CD14-positive monocyte (primary cell): ENCODE data around the gene L3MBTL3. TPM values are rescaled to one million over a fixed set of nuclear protein-coding genes. Genes with fewer than 3 reads are reported as not detected.
A peak's percentile ranks its signal among the peaks of the same experiment; 100 is the strongest.

Experiments used
- DNase-seq, 3 donors: peaks; one replicate each; pipeline ENCODE4 v3.0.0-alpha.2; 2011 to 2022
- H2AFZ ChIP-seq: 2 replicates; pipeline ENCODE4 v1.6.0; 2012; ENCODE audit warnings: mild to moderate bottlenecking, low read depth, low read length, inconsistent platforms; ENCODE audit not compliant: insufficient read depth, poor library complexity, severe bottlenecking
- H3K27ac ChIP-seq, 2 donors: 1 replicate in 1 of 2; 2 replicates in 1 of 2; pipeline ENCODE4 v1.5.1; 2012 to 2013; ENCODE audit warnings: low read length in 2 of 2, control low read depth in 1 of 2, inconsistent platforms in 1 of 2, low read depth in 1 of 2, mild to moderate bottlenecking in 1 of 2
- H3K27me3 ChIP-seq, 2 donors: one replicate each; pipeline versions ENCODE4 v1.6.0 to v1.6.1; 2011 to 2013; ENCODE audit warnings: low read length in 2 of 2; ENCODE audit not compliant: control insufficient read depth in 2 of 2, insufficient read depth in 2 of 2
- H3K36me3 ChIP-seq, 2 donors: replicated peaks in 1 of 2; 1 replicate in 1 of 2; 2 replicates in 1 of 2; pipeline versions ENCODE4 v1.5.1 to v1.6.1; 2012 to 2013; ENCODE audit warnings: low read length in 2 of 2, control low read depth in 1 of 2, inconsistent platforms in 1 of 2, mild to moderate bottlenecking in 1 of 2; ENCODE audit not compliant: insufficient read depth in 2 of 2, control insufficient read depth in 1 of 2
- H3K4me1 ChIP-seq, 2 donors: 1 replicate in 1 of 2; 2 replicates in 1 of 2; pipeline versions ENCODE4 v1.5.1 to v1.6.1; 2012 to 2013; ENCODE audit warnings: low read length in 2 of 2, control low read depth in 1 of 2, inconsistent platforms in 1 of 2, mild to moderate bottlenecking in 1 of 2, moderate library complexity in 1 of 2; ENCODE audit not compliant: insufficient read depth in 2 of 2, control insufficient read depth in 1 of 2
- H3K4me2 ChIP-seq: replicated peaks from 2 replicates; pipeline ENCODE3; 2012; ENCODE audit warnings: low read length, moderate library complexity, mild to moderate bottlenecking; ENCODE audit not compliant: poor library complexity, severe bottlenecking; ENCODE audit errors: extremely low read depth
- H3K4me3 ChIP-seq, 3 experiments: fragments of 200-600 bp in 1 of 3; sonication (generic) in 1 of 3; replicated peaks in 1 of 3; 1 replicate in 2 of 3; 2 replicates in 1 of 3; pipeline ENCODE4 v1.5.1; 2011 to 2013; ENCODE audit warnings: low read length in 3 of 3, mild to moderate bottlenecking in 3 of 3, control low read depth in 2 of 3, low read depth in 2 of 3, inconsistent platforms in 1 of 3, moderate library complexity in 1 of 3
- H3K79me2 ChIP-seq: 2 replicates; pipeline ENCODE4 v1.6.0; 2012; ENCODE audit warnings: mild to moderate bottlenecking, control low read depth, inconsistent platforms, low read length, moderate library complexity; ENCODE audit not compliant: insufficient read depth
- H3K9ac ChIP-seq: 2 replicates; pipeline ENCODE4 v1.6.0; 2017; ENCODE audit warnings: low read length, mild to moderate bottlenecking; ENCODE audit not compliant: insufficient read depth, poor library complexity, severe bottlenecking
- H3K9me3 ChIP-seq, 2 donors: replicated peaks in 1 of 2; 1 replicate in 1 of 2; 2 replicates in 1 of 2; pipeline versions ENCODE4 v1.5.1 to v1.6.1; 2012 to 2013; ENCODE audit warnings: low read length in 2 of 2, control low read depth in 1 of 2; ENCODE audit not compliant: control insufficient read depth in 1 of 2, insufficient read depth in 1 of 2
- H4K20me1 ChIP-seq: 2 replicates; pipeline ENCODE4 v1.6.0; 2012; ENCODE audit warnings: mild to moderate bottlenecking, low read length, control low read depth, moderate library complexity; ENCODE audit not compliant: insufficient read depth
- H3K27ac Mint-ChIP-seq, 7 donors: one replicate each; pipeline ENCODE4 v1.8.0; 2020; ENCODE audit warnings: mild to moderate bottlenecking in 7 of 7, mixed read lengths in 7 of 7, moderate library complexity in 6 of 7, inconsistent platforms in 2 of 7
- H3K27me3 Mint-ChIP-seq, 3 donors: one replicate each; pipeline ENCODE4 v1.8.0; 2021 to 2022; ENCODE audit warnings: low read depth in 3 of 3, mild to moderate bottlenecking in 3 of 3, mixed read lengths in 3 of 3, moderate library complexity in 3 of 3, inconsistent platforms in 1 of 3
- H3K36me3 Mint-ChIP-seq, 2 donors: one replicate each; pipeline ENCODE4 v1.8.0; 2020; ENCODE audit warnings: mixed read lengths in 2 of 2, inconsistent platforms in 1 of 2, mild to moderate bottlenecking in 1 of 2
- H3K4me1 Mint-ChIP-seq: one replicate; pipeline ENCODE4 v1.8.0; 2020; ENCODE audit warnings: mild to moderate bottlenecking, mixed read lengths
- H3K4me3 Mint-ChIP-seq, 2 donors: one replicate each; pipeline ENCODE4 v1.8.0; 2020; ENCODE audit warnings: mild to moderate bottlenecking in 2 of 2, mixed read lengths in 2 of 2, moderate library complexity in 1 of 2
- H3K9me3 Mint-ChIP-seq, 7 donors: one replicate each; pipeline ENCODE4 v1.8.0; 2020 to 2022; ENCODE audit warnings: mixed read lengths in 7 of 7, mild to moderate bottlenecking in 6 of 7, moderate library complexity in 6 of 7, inconsistent platforms in 2 of 7
- WGBS: methylation state at CpG from one replicate; pipeline ENCODE4 v1.1.5; 2013; ENCODE audit warnings: missing lambda C conversion rate; ENCODE audit not compliant: insufficient coverage; 5-methylcytosine and 5-hydroxymethylcytosine counted together
- intact Hi-C, 2 donors: fragments of 100-400 bp; cut with micrococcal nuclease; formaldehyde crosslinking; loops; one replicate each; pipeline versions ENCODE4 v1.15.0 to v1.15.1; 2023
- polyA plus RNA-seq, 3 donors: library from polyadenylated mRNA; depleted of rRNA in 1 of 3; unstranded in 2 of 3; stranded (reverse) in 1 of 3; fragments of 300-500 nt in 2 of 3; fragments of >200 nt in 1 of 3; fragmentation: Illumina TruSeq in 2 of 3; gene quantifications; 1 replicate in 2 of 3; 2 replicates in 1 of 3; pipeline ENCODE4 v1.2.3, GENCODE V29; 2012 to 2021
- TF ChIP-seq, protein P1 (sequence below): fragments of 200-600 bp; IDR thresholded peaks from one replicate; pipeline ENCODE4 v1.8.0; 2022; ENCODE audit warnings: antibody characterized with exemption, mild to moderate bottlenecking

The L3MBTL3 gene
- polyA plus RNA-seq, 3 donors: 2.1 to 8.0 (median 3.7) TPM

DNA sequence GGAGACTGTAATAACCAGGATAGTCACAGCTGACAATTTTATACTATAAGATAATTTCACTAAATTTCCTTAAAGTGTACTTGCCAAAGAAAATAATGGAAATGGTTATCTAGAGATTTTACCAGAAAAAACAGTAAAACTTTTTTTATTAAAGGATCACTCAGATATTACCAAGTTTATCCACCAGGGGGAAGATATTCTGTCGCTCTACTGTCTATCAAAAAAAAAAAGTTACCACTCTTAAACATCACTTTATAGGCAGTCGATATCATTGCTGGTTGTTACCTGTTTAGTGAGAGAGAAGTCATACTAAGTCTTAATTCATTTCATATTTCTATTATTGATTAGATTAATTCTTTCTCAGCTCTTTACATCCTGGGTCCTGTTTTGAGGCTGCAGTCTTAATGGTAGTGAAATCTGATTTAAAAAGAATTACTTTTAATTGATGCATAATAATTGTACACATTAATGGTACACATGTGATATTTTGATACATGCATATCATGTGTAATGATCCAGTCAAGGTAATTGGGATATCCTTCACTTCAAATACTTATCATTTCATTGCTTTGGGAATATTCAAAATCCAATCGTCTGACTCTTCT, 18.9 kb downstream of the L3MBTL3 start:
- H3K27ac Mint-ChIP-seq: no peak overlapping the region
- no peak overlapping the region for H3K9ac ChIP-seq
- peaks cover 18% of the 10 kb centered on the region for H3K4me1 Mint-ChIP-seq
- no peak overlapping the region for H3K4me2 ChIP-seq
- H2AFZ ChIP-seq: no peak overlapping the region
- H3K36me3 Mint-ChIP-seq: peaks cover 23 to 24% of the 10 kb centered on the region in 2 donors
- WGBS: no CpG with 5 or more reads among the region's 3 CpGs
- peaks cover 0 to 3% (median 0%) of the 10 kb centered on the region in 3 donors for H3K27me3 Mint-ChIP-seq
- no peak overlapping the region for H3K27ac ChIP-seq
- intact Hi-C loops: no loop called here
- TF ChIP-seq, protein P1, sequence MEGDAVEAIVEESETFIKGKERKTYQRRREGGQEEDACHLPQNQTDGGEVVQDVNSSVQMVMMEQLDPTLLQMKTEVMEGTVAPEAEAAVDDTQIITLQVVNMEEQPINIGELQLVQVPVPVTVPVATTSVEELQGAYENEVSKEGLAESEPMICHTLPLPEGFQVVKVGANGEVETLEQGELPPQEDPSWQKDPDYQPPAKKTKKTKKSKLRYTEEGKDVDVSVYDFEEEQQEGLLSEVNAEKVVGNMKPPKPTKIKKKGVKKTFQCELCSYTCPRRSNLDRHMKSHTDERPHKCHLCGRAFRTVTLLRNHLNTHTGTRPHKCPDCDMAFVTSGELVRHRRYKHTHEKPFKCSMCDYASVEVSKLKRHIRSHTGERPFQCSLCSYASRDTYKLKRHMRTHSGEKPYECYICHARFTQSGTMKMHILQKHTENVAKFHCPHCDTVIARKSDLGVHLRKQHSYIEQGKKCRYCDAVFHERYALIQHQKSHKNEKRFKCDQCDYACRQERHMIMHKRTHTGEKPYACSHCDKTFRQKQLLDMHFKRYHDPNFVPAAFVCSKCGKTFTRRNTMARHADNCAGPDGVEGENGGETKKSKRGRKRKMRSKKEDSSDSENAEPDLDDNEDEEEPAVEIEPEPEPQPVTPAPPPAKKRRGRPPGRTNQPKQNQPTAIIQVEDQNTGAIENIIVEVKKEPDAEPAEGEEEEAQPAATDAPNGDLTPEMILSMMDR: peak; percentile 83
- DNase-seq: no peak
- no peaks in the 10 kb centered on the region for H3K9me3 ChIP-seq
- H3K4me3 Mint-ChIP-seq: no peak overlapping the region
- peaks cover 3% of the 10 kb centered on the region for H3K79me2 ChIP-seq
- H3K9me3 Mint-ChIP-seq: peaks cover 0 to 8% (median 1%) of the 10 kb centered on the region in 7 donors
- peaks cover 47% of the 10 kb centered on the region for H4K20me1 ChIP-seq
- peaks cover 4% of the 10 kb centered on the region in 2 donors for H3K4me1 ChIP-seq
- H3K27me3 ChIP-seq: no peaks in the 10 kb centered on the region
- no peak overlapping the region for H3K4me3 ChIP-seq
- H3K36me3 ChIP-seq: no peaks in the 10 kb centered on the region

DNA sequence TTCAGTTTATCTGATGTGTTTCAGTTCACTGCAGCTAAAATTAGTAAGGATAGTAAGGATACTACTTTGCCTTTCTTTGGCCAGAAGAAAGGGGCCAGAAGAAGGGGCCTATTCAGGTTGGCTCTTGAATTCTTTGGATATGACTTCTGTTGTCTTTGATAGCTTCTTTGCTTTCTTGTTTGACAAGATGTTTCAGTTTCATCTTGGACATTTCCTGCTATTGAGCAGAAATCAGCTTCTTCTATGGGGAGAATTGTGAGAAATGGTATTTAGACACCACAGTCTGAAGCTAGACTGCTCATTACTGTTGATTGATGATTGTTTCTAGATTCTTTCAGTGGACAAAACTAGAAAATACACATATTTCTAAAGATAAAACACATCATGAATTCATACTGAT, 23.2 kb downstream of the L3MBTL3 start:
- H3K4me3 ChIP-seq: no peak overlapping the region
- Mint-ChIP-seq H3K4me1 (no peaks in the 10 kb centered on the region), H3K27me3 (peaks cover 0 to 3% (median 0%) of the 10 kb centered on the region in 3 donors), H3K4me3 (no peak overlapping the region), H3K27ac (no peak overlapping the region), H3K9me3 (peaks cover 0 to 2% (median 0%) of the 10 kb centered on the region in 7 donors), H3K36me3 (peaks cover 17 to 29% of the 10 kb centered on the region in 2 donors)
- H3K4me1 ChIP-seq: no peaks in the 10 kb centered on the region
- H4K20me1 ChIP-seq: peaks cover 15% of the 10 kb centered on the region
- H3K9ac ChIP-seq: no peak overlapping the region
- H3K79me2 ChIP-seq: no peaks in the 10 kb centered on the region
- TF ChIP-seq, protein P1: no peak
- no peak overlapping the region for H3K4me2 ChIP-seq
- H3K9me3 ChIP-seq: no peaks in the 10 kb centered on the region
- no peak overlapping the region for H2AFZ ChIP-seq
- intact Hi-C loops: no loop called here
- H3K27ac ChIP-seq: no peak overlapping the region
- DNase-seq: no peak
- H3K36me3 ChIP-seq: peaks cover 4 to 31% of the 10 kb centered on the region in 2 donors
- no peaks in the 10 kb centered on the region for H3K27me3 ChIP-seq
